HCEC 1CT (cell line): ENCODE data around the gene PIK3CB.
"Not testable (repeated sequence)": the region's sequence is repeated elsewhere in the genome, so short reads cannot be mapped to it uniquely, and the experiment has no call there.

Experiments
- DNase-seq: peaks from one replicate; pipeline ENCODE4 v3.0.0-alpha.2; 2017

The PIK3CB gene

DNA sequence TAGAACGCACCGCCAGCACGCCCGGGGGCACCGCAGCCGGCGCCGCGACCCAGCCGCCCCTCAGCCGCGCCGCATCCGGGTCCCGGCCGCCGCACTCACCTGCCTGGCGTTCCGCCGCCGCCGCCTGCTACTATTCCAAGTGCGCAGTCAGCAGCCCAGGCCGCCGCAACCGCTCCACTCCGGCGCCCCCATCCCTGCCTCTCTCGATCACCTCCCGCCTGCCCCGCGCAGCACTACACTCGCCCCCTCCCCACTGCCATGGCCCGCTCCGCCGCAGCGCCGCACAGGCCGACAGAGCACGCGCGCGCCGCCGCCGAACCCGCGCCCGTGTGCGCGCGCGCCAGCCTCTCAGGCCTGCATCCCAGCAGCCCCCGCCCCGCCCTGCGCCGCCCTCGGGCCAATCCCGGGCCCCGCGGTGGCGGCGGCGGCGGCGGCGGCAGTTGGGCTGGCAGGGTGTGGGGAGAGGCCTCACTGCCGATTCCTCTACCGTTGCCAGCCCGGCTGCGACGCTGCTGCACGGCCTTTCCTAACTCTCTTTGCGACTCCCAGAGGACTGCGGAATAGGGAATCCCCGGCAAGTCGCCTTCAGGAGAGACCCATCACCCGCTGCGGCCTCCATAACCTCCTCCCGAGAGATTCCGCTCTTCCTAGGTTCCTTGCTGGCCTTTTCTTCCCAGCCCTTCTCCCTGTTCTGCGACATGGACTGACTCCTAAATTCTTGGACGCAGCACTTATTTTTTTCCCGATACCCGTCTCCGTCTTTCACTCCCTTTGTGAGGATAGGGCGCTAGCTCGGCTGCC is at the start of gene PIK3CB:
Gene PIK3CB (minus strand): TSS at position 333 of the 801 bp plus-strand sequence. CDS start 75,585 bp downstream, outside the sequence.
- peak; percentile 85 for DNase-seq

GRCh38 chr3:138881233-138881632 is 46.5 kb upstream of the PIK3CB start:
- DNase-seq = no peak

- no peak for DNase-seq
Measured at GRCh38 chr3:138879541-138880380, 45.0 kb upstream of the PIK3CB start.

DNA sequence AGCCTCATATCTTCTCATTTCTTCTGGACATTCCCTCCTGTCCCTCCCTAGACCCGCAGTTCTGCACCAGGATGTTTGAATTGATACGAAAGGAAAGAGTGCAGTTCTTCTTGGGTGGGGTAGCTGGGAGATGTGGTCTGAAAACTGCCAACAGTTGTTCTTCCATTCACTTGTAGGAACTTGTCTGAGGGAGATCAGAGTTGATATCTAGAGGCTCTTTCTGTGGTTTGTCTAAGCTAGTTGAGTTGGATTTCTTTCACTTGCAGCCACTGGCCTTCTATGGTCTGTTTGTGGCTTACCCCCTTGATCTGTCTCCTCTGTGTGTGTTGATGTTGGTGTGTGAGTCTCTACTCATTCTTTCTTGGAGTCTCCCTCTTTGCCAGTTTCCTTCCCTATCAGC is 42.5 kb upstream of the PIK3CB start:
- DNase-seq = no peak

- DNase-seq = no peak
Measured at GRCh38 chr3:138875754-138876664, 41.3 kb upstream of the PIK3CB start.

- DNase-seq = no peak
Measured at GRCh38 chr3:138875096-138875753, 40.5 kb upstream of the PIK3CB start.

DNA sequence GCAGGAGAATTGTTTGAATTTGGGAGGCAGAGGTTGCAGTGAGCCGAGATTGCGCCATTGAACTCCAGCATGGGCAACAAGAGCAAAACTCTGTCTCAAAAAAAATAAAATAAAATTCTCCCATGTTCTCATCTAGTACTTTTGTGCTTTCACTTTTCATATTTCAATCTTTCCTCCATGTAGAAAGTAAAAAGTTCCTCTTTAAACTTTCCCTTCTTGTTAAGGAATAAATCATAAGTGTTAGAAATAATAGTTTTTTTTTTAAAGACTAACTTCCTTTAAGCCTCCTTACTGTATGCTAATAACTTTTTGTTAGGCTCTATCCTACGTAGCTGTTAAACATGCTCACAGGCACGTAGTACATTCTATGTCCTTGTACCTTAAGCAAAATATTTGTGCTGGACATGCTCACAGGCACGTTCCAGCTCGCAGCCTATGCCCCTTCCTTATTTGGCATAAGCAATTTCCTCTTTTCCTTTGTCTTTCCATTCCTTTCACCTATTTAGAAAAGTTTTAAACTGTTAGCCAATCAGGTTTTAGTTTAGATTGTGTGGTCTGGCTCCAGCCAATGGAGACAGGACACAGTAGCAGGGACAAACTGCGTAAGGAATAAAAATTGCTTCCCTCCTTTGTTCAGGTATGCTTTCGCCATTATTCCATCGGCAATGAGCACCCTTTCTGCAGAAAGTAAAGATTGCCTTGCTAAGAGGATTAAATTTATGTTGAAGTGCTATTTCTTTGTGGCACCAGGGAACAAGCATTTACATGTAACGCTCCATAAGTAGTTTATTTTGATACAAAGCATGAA is 38.9 kb upstream of the PIK3CB start:
- no peak for DNase-seq

- DNase-seq = no peak
Measured at GRCh38 chr3:138872632-138873031, 37.9 kb upstream of the PIK3CB start.

GRCh38 chr3:138867996-138868395 is 33.3 kb upstream of the PIK3CB start:
- DNase-seq = no peak

DNA sequence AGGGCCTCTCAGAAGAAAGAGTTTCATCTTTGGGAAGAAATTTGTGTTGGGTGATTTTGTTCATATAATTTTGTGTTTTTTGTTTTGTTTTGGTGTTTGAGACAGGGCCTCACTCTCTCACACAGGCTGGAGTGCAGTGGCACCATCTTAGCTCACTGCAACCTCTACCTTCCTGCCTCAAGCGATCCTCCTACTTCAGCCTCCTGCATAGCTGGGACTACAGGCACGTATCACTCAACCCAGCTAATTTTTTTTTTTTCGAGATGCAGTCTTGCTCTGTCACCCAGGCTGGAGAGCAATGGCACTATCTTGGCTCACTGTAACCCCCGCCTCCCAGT is 29.0 kb upstream of the PIK3CB start:
- DNase-seq = no peak

- peak; percentile 66 for DNase-seq
Measured at GRCh38 chr3:138862924-138863775, 28.4 kb upstream of the PIK3CB start.

GRCh38 chr3:138862531-138862923 is 27.8 kb upstream of the PIK3CB start:
- DNase-seq = no peak

DNA sequence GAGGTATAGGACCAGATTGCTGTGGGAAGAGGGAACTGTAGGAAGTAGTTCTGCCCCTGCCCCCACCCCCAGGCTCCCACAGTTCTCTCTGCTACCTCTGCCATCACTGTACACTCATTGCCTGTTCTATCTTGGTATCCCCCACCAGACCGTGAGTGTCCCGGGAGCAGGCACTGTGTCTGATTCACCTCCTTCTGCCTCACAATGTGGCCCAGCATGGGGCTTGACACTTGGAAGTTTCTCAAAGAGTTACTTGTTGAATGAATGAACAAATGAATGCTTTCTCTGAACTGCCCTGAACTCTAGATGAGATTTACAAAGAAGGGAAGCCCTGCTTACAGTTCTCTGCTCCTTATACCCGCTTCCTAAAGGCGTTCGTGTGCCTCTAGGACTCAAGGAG is 27.1 kb upstream of the PIK3CB start:
- peak; percentile 32 for DNase-seq

- DNase-seq = no peak
Measured at GRCh38 chr3:138856799-138857198, 22.1 kb upstream of the PIK3CB start.

DNA sequence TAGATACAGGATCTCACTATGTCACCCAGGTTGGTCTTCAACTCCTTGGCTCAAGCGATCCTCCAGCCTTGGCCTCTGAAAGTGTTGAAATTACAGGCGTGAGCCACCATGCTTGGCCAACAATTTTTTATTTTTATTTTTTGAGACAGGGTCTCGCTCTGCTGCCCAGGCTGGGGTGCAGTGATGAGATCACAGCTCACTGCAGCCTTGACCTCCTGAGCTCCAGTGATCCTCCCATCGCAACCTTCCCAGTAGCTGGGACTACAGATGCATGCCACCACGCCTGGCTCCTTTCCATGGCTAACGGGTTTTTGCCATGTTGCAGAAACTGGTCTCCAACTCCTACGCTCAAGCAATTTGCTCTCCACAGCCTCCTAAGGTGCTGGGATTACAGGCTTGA is 20.2 kb upstream of the PIK3CB start:
- DNase-seq = no peak

GRCh38 chr3:138854204-138854603 is 19.5 kb upstream of the PIK3CB start:
- no peak for DNase-seq

DNA sequence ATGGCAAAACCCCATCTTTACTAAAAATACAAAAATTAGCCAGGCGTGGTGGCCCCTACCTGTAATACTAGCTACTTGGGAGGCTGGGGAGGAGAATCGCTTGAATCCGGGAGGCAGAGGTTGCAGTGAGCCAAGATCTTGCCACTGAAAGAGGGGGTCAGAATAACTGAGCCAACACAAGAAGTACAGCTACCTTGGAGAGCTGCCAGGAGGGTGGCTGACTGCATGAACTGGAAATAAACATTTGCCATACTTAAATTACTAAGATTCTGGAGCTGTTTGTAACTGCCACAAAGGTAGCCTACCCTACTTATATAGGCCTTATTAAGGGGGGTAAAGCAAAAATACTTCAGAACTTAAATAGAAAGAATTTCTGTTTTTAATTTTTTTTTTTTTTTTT is 15.4 kb upstream of the PIK3CB start:
- DNase-seq = no peak

GRCh38 chr3:138849222-138849940 is 14.7 kb upstream of the PIK3CB start:
- DNase-seq = no peak

GRCh38 chr3:138848696-138849095 is 14.0 kb upstream of the PIK3CB start:
- DNase-seq = no peak

DNA sequence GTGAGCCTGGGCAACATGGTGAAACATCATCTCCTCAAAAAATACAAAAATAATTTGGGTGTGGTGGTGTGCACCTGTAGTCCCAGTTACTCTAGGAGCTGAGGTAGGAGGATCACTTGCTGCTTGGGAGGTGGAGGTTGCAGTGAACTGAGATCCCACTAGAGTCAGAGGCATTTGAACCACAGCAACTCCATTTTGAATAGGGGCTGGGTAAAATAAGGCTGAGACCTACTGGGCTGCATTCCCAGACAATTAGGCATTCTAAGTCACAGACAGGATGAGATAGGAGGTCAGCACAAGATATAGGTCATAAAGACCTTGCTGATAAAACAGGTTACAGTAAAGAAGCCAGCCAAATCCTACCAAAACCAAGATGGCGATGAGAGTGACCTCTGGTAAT is 12.1 kb upstream of the PIK3CB start:
- not testable (repeated sequence) for DNase-seq
